ENCODE measurements around the gene PDGFA. TPM values are rescaled to one million over a fixed set of nuclear protein-coding genes. Genes with fewer than 3 reads are reported as not detected.

Gene PDGFA
- total and polyA plus RNA-seq, 4 donors: 21.8 to 40.6 (median 25.6) TPM

GRCh38 chr7:473211-473734, 46.4 kb downstream of the PDGFA start:
- no peak for TF ChIP-seq CTCF (IDR thresholded peaks at IDR 0.05; ENCODE audit: control extremely low read depth, extremely low read depth)
- ATAC-seq (ENCODE audit: insufficient read depth, low FRiP score) (no peak), DNase-seq (no peak)
- Histone ChIP-seq H3K27ac (ENCODE audit: low read depth in 1 of 2, low read length in 1 of 2) (no peak overlapping the region), H3K4me1 (ENCODE audit: control insufficient read depth in 5 of 5, insufficient read depth in 5 of 5, low read length in 5 of 5) (peaks cover 0 to 13% (median 11%) of the 10 kb centered on the region in 5 donors), H3K9me3 (ENCODE audit: control insufficient read depth in 4 of 4, insufficient read depth in 3 of 4, low read length in 3 of 4) (peaks cover 0 to 8% (median 3%) of the 10 kb centered on the region in 4 donors), H3K27me3 (ENCODE audit: control insufficient read depth in 3 of 3, insufficient read depth in 3 of 3, low read length in 2 of 3) (no peaks in the 10 kb centered on the region), H3K9ac (ENCODE audit: insufficient read depth in 1 of 2, low read length in 2 of 2) (no peak overlapping the region), H3K36me3 (ENCODE audit: control insufficient read depth in 4 of 4, insufficient read depth in 4 of 4, low read length in 4 of 4) (no peaks in the 10 kb centered on the region), H3K4me3 (no peak overlapping the region)
- WGBS, 2 donors: 91 to 92% methylated on average over 18 of the region's 18 CpGs

DNA sequence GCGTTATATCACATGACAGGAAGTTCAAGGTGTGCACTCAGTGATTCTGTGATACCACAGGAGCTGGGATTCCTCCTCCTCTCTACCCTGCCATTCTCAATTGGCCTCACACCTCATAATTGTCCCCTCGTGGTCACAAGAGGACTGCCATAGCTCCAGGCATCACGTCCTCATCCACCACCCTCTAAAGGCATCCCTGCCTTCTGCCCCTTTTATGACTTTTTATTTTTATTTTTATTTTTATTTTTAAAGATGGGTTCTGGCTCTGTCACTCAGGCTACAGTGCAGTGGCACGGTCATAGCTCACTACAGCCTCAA, 47.0 kb downstream of the PDGFA start:
- DNase-seq (no peak), ATAC-seq (ENCODE audit: insufficient read depth, low FRiP score) (no peak)
- H3K27ac ChIP-seq (ENCODE audit: low read depth in 1 of 2, low read length in 1 of 2): no peak overlapping the region
- H3K9me3 ChIP-seq (ENCODE audit: control insufficient read depth in 4 of 4, insufficient read depth in 3 of 4, low read length in 3 of 4): peaks cover 0 to 8% (median 3%) of the 10 kb centered on the region in 4 donors
- no peak for TF ChIP-seq CTCF (IDR thresholded peaks at IDR 0.05; ENCODE audit: control extremely low read depth, extremely low read depth)
- peak overlapping the region in 1 of 2 donors; percentile 53 for H3K9ac ChIP-seq (ENCODE audit: insufficient read depth in 1 of 2, low read length in 2 of 2)
- peaks cover 0 to 13% (median 11%) of the 10 kb centered on the region in 5 donors for H3K4me1 ChIP-seq (ENCODE audit: control insufficient read depth in 5 of 5, insufficient read depth in 5 of 5, low read length in 5 of 5)
- no peaks in the 10 kb centered on the region for H3K27me3 ChIP-seq (ENCODE audit: control insufficient read depth in 3 of 3, insufficient read depth in 3 of 3, low read length in 2 of 3)
- no peaks in the 10 kb centered on the region for H3K36me3 ChIP-seq (ENCODE audit: control insufficient read depth in 4 of 4, insufficient read depth in 4 of 4, low read length in 4 of 4)
- no peak overlapping the region for H3K4me3 ChIP-seq
- WGBS, 2 donors: 91 to 95% methylated on average over 4 of the region's 4 CpGs

- H3K9me3 ChIP-seq (ENCODE audit: control insufficient read depth in 4 of 4, insufficient read depth in 3 of 4, low read length in 3 of 4): peaks cover 0 to 8% (median 3%) of the 10 kb centered on the region in 4 donors
- H3K27ac ChIP-seq (ENCODE audit: low read depth in 1 of 2, low read length in 1 of 2): peak overlapping the region in 1 of 2 donors; percentile 46
- peak; percentile 62 for ATAC-seq (ENCODE audit: insufficient read depth, low FRiP score)
- H3K4me3 ChIP-seq: no peak overlapping the region
- TF ChIP-seq CTCF (IDR thresholded peaks at IDR 0.05; ENCODE audit: control extremely low read depth, extremely low read depth): no peak
- H3K36me3 ChIP-seq (ENCODE audit: control insufficient read depth in 4 of 4, insufficient read depth in 4 of 4, low read length in 4 of 4): no peaks in the 10 kb centered on the region
- peak overlapping the region in 1 of 2 donors; percentile 53 for H3K9ac ChIP-seq (ENCODE audit: insufficient read depth in 1 of 2, low read length in 2 of 2)
- no peaks in the 10 kb centered on the region for H3K27me3 ChIP-seq (ENCODE audit: control insufficient read depth in 3 of 3, insufficient read depth in 3 of 3, low read length in 2 of 3)
- H3K4me1 ChIP-seq (ENCODE audit: control insufficient read depth in 5 of 5, insufficient read depth in 5 of 5, low read length in 5 of 5): peaks cover 0 to 13% (median 11%) of the 10 kb centered on the region in 5 donors
- DNase-seq: peak; percentile 90 to 95 (median 91)
- WGBS, 2 donors: 47 to 52% methylated on average over 24 to 26 of the region's 26 CpGs
These were observed 47.6 kb downstream of the PDGFA start for GRCh38 chr7:471866-472639.
